WERI-Rb-1 (cell line): Measurements from ENCODE around the gene APPL2.

ENCODE experiments used
- DNase-seq: peaks from one replicate; pipeline ENCODE4 v3.0.0-alpha.2; 2020
- H3K27ac ChIP-seq: fragments of 250-450 bp; sonication (Bioruptor Pico); 2 replicates; pipeline ENCODE4 v1.5.1; 2020; ENCODE audit warnings: mild to moderate bottlenecking, moderate library complexity
- H3K27me3 ChIP-seq: fragments of 250-450 bp; sonication (Bioruptor Pico); 2 replicates; pipeline ENCODE4 v1.5.1; 2021; ENCODE audit warnings: mild to moderate bottlenecking, low read depth, moderate library complexity; ENCODE audit not compliant: insufficient read depth, severe bottlenecking
- H3K36me3 ChIP-seq: fragments of 250-450 bp; sonication (Bioruptor Pico); 2 replicates; pipeline ENCODE4 v1.5.1; 2020; ENCODE audit warnings: mild to moderate bottlenecking, moderate library complexity
- H3K4me3 ChIP-seq: 2 replicates; pipeline ENCODE4 v1.5.1; 2011; ENCODE audit warnings: low read depth, mild to moderate bottlenecking, control low read depth, low read length
- H3K9me3 ChIP-seq: fragments of 250-450 bp; sonication (Bioruptor Pico); 2 replicates; pipeline ENCODE4 v1.5.1; 2021; ENCODE audit warnings: mild to moderate bottlenecking, moderate library complexity; ENCODE audit not compliant: severe bottlenecking
- CTCF ChIP-seq: IDR thresholded peaks from 2 replicates; pipeline ENCODE4 v1.5.1; 2011; ENCODE audit warnings: low read depth, mild to moderate bottlenecking, control low read depth, inconsistent platforms, low read length

Gene APPL2

GRCh38 chr12:105214670-105215375, 21.2 kb downstream of the APPL2 start:
- Histone ChIP-seq H3K9me3 (no peaks in the 10 kb centered on the region), H3K27ac (no peak overlapping the region), H3K36me3 (no peaks in the 10 kb centered on the region; the same call in 1 of the 2 replicates), H3K4me3 (no peak overlapping the region), H3K27me3 (no peaks in the 10 kb centered on the region)
- TF ChIP-seq CTCF, result no peak
- no peak for DNase-seq

DNA sequence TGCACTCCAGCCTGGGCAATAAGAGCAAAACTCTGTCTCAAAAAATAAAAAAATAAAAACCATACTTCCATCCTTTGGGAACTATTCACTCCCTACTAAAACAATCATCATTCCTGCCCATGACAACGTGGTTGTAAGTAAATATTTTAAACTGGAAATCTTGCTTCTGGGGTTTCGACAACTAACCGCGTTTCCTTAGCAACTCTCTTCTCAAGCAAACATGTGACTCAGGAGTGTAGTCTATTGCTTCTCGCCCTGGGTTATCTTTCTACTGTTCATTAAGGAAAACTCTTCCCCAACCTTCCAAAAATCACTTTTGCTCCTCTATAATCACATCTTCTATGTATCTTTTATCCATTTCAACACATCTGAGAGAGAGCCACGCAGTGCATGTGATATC, 21.8 kb downstream of the APPL2 start:
- no peaks in the 10 kb centered on the region for H3K27me3 ChIP-seq
- no peaks in the 10 kb centered on the region for H3K9me3 ChIP-seq
- no peaks in the 10 kb centered on the region; the same call in 1 of the 2 replicates for H3K36me3 ChIP-seq
- DNase-seq, result no peak
- TF ChIP-seq CTCF, result no peak
- H3K4me3 ChIP-seq, result no peak overlapping the region
- no peak overlapping the region for H3K27ac ChIP-seq

DNA sequence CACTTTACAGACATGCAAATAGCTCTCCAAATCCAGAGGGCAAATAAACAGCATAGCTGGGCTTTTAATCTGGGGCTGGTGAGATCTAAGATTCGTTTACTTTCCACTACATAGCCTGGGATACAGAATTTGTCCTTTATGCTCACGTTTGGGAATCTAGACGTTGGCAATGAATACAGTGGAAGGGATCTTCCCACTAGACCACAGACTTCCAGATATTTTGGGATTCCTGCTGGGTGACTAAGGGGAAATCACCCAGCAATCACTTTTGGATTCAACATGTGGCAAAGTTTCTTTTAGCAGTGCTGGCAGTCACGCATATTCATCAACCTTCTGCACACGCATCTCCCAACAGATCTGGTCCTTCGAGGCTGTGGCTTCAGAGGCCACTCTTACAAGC, 23.5 kb downstream of the APPL2 start:
- no peaks in the 10 kb centered on the region for H3K27me3 ChIP-seq
- no peaks in the 10 kb centered on the region for H3K9me3 ChIP-seq
- no peak overlapping the region for H3K27ac ChIP-seq
- DNase-seq, result no peak
- H3K36me3 ChIP-seq, result no peaks in the 10 kb centered on the region; the same call in 1 of the 2 replicates
- H3K4me3 ChIP-seq, result no peak overlapping the region
- no peak for TF ChIP-seq CTCF

GRCh38 chr12:105209091-105209490, 26.9 kb downstream of the APPL2 start:
- Histone ChIP-seq H3K36me3 (peaks cover 4% of the 10 kb centered on the region), H3K9me3 (no peaks in the 10 kb centered on the region), H3K27ac (no peak overlapping the region), H3K27me3 (no peaks in the 10 kb centered on the region), H3K4me3 (no peak overlapping the region)
- TF ChIP-seq CTCF, result no peak
- no peak for DNase-seq

DNA sequence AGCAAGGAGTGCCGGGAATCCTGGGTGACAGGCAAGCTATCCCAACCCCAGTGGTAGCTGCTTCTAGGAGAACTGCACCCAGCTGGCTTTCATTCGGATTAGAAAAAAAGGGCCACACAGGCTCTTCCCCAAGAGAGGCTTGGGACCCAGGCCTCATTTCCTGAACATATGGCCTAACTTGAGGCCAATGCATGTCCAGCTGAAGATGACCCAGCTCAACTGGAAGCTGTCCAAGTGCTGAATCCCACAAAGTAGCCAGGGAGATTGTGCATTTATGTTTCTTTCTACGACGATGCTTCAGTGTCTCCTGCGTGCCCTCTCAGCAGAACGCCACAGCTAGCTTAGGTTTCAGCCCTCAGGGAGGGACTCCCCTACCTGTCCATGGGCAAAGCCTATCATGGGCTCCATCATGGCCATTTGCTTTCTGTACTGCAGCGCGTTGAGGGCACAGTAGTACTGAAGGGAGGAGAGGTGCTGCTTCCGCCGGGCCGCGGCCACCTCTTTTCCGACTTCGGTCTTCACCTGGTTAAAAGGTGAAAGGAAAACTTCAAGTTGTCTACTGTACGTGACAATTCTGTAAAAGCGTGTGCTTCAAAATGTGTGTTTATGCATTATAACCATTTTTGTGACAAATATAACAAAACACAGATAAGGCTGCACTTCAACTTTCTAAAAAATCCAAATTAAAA, 29.1 kb downstream of the APPL2 start:
- Histone ChIP-seq H3K4me3 (no peak overlapping the region), H3K27me3 (no peaks in the 10 kb centered on the region), H3K36me3 (peaks cover 4% of the 10 kb centered on the region), H3K27ac (no peak overlapping the region), H3K9me3 (no peaks in the 10 kb centered on the region)
- TF ChIP-seq CTCF, result no peak
- DNase-seq, result no peak
